Midbrain (tissue), 1 donor: ENCODE results near the gene NISCH.

Experiments
- DNase-seq: peaks from one replicate; lab custom pipeline; 2025; lab: John Stamatoyannopoulos, UW

The NISCH gene

GRCh38 chr3:52539010-52539653 is 83.7 kb downstream of the NISCH start:
- no peak for DNase-seq

GRCh38 chr3:52541050-52541449 is 85.6 kb downstream of the NISCH start:
- DNase-seq, result no peak
